ENCODE data around the gene C17orf67.

- no peak for TF ChIP-seq EZH2 (IDR thresholded peaks at IDR 0.05; ENCODE audit: insufficient read depth, poor library complexity, severe bottlenecking)
- no peak for TF ChIP-seq EZH2phosphoT487 (IDR thresholded peaks at IDR 0.05; ENCODE audit: insufficient read depth, low read depth)
Measured at GRCh38 chr17:56752263-56752836, 81.4 kb downstream of the C17orf67 start.
